HG03175 (cell line): ENCODE measurements around the gene KNDC1.
"Not testable (repeated sequence)": the region's sequence is repeated elsewhere in the genome, so short reads cannot be mapped to it uniquely, and the experiment has no call there.

ENCODE experiments used
- ATAC-seq: cut with Tn5 transposase; IDR thresholded peaks from one replicate; pipeline ENCODE4 v1.9.1; 2021; ENCODE audit warnings: mild to moderate bottlenecking, moderate library complexity; ENCODE audit not compliant: unreplicated experiment

KNDC1 gene

DNA sequence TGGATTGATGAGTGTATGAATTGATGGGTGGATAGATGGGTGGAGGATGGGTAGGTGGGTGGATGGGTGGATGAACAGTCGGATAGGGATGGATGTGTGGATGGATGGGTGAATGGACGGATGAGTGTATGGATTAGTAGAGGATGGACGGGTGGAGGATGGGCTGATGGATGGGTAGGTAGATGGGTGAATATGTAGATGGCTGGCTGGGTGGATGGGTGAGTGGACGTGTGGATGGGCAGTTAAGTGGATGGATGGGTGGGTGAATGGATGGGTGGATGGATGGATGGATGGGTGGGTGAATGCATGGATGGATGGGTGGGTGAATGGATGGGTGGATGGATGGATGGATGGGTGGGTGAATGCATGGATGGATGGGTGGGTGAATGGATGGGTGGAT is 15.6 kb downstream of the KNDC1 start:
- not testable (repeated sequence) for ATAC-seq

DNA sequence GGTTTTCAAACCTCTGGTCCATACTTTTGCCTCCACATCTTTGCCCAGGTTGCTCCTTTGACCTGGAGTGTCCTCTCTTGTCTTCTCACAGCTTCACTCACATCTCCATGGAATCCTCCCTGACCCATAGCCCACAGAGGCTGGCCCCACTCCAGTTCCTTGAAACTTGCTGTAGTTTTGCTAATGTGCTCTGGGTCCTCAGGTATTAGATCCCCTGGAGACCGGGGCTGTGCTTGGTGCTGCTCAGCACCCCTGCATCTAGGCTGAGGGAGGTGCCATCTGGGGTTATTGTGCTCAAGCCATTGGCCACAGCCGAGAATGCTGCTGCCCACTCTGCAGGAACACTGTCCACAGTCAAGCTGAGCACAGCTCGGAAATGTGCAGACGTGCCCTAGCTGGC is 16.5 kb downstream of the KNDC1 start:
- no peak for ATAC-seq

DNA sequence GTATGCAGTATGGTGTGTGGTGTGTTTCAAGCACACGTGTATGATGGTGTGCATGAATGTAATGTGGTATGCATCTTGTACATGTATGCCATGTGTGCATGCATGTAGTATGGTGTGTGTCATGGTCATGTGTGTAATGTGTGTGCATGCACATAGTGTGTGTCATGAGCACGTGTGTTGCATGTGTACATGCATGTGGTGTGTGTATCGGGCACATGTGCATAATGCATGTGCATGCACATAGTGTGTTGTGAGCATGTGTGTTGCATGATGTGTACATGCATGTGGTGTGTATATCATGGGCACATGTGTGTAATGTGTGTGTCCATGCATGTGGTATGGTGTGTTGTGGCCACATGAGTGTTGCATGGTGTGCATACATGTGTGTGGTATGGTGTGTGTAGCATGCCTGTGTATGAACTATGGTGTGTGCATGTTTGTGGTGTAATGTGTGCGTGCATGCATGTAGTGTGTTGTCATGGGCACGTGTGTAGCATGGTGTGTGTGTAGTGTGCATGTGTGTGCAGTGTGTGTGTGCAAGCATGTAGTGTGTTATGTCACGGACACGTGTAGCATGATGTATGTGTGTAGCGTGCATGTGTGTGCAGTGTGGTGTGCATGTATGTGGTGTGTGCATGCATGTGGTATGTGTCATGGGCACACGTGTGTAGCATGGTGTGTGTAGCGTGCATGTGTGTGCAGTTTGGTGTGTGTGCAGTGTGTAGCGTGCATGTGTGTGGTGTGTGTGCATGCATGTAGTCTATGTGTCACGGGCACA is 17.6 kb downstream of the KNDC1 start:
- ATAC-seq, result no peak

DNA sequence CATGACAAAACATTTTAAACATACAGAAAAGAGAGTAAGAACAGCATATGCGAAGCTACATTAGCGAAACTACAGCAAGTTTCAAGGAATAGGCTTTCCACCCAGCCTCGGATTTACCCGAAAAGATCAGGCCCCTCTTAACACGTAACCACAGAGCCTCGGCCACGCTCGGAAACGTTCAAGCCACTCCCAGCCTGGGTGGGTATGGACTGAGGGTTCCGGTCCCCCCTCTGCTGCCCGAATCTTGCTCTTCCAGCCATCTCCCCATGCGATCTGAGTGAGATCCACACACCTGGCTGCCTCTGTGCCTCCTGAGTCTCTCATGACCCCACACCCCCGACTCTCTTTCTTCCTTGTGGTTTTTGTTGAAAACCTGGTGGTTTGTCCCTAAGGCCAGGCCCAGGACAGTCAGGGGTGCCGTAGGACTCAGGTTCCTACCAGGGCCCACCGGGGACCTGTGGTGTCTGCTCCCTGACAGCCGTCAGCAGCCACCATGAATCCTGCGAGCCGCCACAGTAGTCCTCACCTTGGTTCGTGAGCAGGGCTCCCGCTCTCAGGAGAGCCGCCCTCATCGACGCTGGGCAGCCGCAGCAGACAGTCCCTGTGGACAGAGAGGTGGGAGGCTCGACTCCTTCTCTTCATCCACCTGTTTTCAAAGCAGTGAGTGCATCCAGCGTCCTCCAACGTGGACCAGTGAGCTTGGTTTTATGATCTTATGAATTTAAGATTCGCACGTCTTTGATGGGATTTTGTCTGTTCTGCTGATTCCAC is 18.5 kb downstream of the KNDC1 start:
- no peak for ATAC-seq

DNA sequence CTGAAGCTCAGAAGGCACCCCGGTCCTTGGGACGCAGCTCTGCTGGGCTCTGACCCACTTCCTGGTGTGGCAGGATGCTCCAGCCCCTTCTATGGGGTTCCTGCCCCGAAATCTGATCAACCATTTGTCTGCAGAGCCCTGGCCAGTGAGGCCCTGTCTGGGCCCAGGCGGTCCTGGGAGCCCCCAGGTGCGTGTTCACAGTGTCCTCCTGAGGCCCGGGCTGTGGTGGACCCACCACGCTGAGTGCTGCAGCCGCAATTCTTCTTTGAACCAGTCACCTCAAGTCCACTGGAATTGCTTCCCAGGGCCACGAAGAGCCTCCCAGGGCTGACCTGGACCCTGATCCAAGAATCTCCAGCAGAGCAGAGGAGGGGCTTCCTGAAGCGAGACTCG is 19.1 kb downstream of the KNDC1 start:
- ATAC-seq, result no peak

DNA sequence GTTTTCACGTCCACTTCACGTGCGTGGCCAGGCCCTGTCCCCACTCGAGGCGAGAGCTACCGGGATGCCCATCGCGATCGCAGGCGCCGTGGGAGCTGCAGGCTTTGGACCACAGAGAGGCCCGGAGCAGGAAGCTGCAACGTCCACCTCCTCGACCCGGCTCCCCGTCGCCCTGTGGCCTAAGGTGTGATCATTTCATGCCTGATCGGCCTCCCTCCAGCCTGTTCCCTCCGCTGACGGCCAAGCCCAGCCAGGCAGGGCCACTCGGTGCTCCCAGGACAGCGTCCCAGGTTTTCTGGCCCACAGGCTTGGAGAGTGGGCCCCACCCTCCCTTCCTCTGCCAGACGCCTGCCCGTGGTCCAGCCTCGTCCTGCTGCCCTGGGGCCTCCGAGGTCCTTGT is 19.6 kb downstream of the KNDC1 start:
- no peak for ATAC-seq

DNA sequence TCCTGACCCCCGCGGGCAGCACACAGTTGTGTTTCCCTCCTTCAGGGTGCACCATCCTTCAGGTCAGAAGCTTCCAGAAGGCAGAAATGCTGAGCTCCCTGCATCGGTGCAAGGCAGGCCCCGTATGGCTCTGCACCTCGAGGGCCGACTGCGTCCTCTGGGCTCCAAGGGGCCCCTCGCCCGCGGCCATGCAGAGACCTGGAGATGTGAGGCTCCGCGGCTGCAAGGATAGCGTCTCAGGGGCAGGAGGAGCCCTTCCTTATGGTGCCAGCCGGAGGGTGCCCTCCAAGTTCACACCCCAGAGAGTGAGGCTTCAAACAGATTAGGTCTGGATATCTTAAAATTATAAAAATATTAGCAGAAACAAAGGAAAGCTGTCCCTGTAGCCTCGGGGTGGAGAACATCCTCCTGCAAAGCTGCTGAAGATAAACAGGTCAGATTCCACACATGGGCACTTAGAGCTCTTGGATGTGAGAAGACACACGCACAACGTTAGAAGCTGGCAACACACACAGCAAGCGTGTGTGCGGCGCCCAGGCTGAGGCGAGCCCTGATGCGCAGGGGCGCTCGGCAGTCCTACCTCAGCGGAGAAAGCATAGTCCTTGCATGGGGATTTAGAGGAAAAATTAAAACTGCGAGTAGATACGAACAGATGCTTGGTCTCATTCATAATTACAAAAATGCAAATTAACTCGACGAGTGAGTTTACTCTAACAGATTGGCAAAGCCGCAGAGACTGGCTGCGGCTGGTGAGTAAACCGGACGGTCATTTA is 20.4 kb downstream of the KNDC1 start:
- ATAC-seq, result no peak

DNA sequence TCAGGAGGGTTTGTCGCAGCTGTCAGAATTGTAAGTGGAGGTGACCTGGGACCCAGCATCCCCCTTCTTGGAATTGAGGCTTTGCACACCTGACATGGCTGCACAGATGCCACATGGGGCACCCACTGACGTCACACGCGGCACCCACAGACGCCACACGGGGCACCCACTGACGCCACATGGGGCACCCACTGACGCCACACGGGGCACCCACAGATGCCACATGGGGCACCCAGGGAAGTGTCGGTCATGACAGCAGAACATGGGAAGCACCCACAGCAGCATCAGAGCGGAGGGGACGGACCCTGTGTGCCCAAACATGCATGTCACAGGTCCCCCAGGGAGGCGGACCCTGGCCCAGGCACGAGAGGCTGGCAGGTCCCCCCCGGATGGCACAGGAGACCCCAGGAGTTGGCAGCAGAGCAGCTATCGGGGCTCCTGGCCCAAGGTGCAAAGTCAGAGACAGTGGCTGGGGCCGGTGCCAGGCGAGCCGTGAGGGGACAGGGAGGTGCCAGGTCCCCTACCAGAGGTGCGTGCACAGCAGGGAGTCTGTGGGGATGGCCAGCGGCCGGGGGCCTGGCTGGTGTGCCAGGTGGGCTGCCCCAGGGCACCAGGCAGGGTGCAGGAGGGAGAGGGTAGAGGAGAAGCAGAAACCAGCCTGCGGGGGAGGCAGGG is 21.1 kb downstream of the KNDC1 start:
- no peak for ATAC-seq

DNA sequence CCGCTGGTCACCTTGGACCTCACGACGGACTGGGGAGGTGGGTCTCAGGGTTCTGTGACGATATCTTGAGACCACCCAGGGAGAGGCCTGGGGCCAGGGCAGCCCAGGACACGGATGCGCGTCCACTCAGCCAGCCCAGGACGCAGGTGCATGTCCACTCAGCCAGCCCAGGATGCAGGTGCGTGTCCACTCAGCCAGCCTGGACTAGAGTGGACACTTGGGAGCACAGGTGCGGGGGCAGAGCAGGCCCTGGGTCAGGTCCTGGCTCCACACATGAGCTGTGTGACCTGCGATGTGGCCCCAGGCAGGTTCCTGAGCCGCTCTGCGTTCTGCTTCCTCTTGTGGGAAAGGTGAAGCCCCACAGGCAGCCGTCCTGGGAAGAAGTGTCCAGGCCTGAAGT is 22.2 kb downstream of the KNDC1 start:
- ATAC-seq, result no peak

DNA sequence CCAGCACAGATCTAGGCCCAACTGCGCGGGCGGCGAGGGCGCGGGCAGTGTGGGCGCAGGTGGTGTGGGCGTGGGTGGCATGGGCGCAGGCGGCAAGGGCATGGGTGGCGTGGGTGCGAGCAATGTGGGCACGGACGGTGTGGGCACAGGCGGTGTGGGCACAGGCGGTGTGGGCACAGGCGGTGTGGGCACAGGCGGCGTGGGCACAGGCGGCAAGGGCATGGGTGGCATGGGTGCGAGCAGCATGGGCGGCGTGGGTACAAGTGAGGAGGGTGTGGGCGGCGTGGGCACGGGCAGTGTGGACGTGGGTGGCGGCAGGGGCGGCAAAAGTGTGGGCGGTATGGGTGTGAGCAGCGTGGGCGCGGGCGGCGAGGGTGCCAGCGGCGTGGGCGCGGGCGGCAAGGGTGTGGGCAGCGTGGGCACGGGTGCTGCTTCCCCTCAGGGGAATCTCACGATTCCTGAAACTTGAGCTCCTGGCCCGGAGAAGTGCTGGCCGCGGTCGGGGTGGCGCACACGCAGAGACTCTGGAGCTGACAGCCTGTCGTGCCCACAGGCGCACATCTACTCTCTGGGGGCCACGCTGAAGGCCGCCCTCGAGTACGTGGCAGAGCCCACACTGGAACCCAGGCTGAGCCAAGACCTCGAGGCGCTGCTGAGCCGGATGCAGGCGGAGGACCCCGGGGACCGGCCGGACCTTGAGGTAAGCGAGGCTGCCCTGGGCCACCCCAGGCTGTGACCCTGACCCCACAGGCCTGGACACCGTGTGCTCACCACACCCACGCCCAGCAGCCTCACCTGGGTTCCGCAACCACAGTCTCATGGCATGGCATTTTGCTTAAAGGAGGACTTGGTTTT is 23.0 kb downstream of the KNDC1 start:
- no peak for ATAC-seq

DNA sequence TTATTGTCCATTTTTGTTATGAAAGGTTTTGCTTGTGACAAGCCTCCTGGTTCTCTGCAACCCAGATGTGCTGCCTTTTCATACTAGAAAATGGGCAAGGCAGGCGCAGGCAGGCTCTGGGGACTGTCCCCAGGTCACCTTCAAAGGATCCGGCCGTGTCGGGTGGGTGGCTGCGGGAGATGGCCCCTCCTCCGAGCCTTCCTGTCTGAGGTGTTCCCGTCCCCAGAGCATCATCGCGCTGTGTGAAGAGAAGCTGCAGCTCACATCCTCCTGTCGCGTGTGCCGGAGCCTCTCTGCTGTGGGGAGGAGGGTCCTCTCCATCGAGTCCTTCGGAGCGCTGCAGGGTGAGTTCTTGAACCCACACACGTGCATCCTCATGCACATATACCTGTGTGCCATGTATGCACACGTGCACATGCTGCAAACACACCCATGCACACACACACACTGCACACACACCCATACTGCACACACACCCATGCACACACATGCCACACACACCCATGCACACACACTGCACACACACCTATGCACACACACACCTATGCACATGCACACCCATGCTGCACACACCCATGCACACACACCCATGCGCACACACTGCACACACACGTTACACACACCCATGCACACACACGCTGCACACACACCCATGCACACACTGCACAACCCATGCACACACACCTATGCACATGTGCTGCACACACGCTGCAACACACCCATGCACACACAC is 23.8 kb downstream of the KNDC1 start:
- no peak for ATAC-seq

DNA sequence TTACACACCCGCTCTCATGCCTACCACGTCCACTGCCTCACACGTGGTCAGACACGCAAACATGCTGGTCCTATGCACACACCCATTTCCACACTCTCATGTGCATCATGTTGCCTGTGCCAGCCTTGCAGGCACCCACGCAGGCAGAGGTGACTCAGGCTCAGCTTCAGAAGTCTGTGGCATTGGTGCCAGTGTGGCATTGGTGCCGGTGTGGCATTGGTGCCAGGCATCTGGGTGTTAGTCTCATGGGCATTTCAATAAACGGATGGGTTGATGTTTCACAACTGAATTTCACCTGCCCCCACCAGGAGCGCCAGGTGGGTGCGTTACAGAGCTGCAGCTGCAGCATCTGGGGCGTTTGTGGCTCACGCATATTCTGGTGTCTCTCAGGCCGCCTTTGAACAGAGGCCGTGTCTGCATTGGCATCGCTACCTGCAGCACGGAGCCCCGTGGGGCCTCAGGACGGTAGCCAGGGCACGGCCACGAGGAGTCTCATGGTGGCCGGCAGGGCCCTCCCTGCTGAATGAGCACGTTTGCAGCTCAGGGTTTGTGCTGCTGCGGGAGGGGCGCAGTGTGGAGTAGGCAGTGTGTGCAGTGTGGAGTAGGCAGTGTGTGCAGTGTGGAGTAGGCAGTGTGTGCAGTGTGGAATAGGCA is 24.7 kb downstream of the KNDC1 start:
- no peak for ATAC-seq

DNA sequence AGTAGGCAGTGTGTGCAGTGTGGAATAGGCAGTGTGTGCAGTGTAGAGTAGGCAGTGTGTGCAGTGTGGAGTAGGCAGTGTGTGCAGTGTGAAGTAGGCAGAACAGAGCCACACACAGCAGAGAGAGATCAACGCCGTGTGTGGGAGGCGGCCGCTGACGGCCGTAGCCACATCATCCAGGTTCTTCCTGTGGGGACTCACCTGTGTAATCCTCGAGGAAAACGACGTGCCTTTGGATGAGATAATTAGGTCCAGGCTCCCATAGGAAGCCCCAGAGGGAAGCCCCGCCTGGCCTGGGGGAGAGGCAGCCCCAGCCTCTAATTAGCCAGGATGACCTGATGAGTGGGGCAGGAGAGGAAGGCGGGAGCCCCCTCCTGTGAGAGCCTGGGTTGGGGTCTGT is 25.4 kb downstream of the KNDC1 start:
- ATAC-seq, result no peak

DNA sequence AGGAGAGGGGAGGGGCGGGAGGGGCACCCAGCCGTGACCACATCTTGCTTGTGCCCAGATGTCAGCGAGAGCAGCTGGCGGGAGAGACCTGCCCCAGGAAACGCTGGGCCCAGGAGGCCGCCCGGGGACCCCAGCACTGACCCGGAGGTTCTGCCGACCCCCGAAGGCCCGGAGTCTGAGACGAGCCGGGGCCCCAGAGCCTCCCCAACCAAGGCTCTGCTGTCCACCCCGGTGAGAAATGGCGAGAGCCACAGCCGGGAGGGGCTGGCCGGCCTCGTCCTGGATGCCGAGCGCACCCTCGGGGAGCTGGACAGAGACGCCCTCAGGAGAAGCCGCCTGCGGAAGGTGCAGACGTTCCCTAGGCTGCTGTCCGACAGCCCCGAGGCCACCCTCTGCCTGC is 25.9 kb downstream of the KNDC1 start:
- ATAC-seq, result no peak

DNA sequence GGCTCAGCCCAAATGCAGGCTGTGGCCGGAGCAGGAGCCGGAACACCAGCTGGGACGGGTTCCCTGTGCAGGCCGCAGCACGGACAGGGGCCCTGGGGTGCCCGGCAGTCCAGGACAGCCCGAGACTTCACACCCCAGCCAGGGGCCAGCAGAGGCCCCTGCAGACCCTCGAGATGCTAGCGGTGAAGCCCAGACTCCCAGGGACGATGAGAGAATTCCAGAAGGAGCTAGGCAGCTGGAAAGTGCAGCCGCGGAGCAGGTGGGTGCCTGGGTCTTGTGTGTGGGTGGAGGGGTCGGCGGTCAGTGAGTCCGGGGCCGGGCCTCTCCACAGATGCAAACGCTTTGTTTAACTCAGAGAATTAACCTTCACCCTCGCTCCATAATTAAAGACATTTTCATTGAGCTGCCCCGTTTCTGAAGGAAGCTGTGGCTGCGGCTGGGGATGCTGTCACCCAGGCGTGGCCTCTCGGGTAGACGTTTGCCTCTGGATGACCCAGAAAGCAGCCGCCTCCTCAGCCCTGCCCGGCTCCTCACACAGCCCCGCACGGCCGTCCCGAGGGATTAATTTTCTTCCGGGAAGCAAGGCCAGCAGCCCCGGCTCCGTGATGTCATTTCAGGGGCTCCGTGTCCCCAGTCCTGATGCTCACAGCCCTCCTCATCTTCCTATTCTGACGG is 26.5 kb downstream of the KNDC1 start:
- ATAC-seq, result no peak

DNA sequence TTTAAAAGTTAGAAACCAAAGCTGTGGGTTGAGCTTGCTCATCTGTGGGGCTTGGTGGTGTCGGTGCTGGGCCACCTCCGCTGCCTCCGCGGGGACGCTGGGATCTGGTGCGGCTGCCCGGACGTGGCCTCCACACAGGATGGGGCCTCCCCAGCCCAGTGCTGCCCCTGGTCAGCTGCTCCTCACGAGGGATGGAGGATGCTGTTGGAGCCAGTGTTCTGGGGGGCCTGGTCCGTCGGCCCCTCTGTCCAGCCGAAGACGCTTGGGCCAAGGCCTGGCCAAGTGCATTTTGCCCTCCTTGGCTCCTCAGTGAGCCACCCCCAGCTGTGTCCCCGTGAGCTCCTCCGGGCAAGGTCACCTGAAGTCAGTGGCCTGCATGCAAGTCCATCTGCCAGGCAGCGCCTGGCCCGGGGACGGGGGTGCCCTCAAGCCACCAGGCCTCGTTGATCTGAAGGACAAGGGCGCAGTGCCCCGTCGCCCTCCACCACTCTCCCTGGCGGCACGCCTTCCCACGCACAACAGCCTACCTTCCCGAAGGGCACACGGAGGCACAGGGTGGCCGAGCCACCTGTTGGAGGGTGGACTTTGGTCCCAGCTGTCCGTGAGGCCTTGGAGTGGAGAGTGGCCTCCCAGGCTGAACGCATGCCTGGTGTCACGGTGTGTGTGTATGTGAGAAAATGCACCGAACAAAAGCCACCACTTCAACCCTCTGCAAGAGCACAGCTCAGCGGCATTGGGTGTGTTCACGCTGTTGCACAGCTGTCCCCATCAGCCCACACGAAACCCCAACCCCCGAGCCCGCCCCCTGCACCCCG is 27.3 kb downstream of the KNDC1 start:
- no peak for ATAC-seq

DNA sequence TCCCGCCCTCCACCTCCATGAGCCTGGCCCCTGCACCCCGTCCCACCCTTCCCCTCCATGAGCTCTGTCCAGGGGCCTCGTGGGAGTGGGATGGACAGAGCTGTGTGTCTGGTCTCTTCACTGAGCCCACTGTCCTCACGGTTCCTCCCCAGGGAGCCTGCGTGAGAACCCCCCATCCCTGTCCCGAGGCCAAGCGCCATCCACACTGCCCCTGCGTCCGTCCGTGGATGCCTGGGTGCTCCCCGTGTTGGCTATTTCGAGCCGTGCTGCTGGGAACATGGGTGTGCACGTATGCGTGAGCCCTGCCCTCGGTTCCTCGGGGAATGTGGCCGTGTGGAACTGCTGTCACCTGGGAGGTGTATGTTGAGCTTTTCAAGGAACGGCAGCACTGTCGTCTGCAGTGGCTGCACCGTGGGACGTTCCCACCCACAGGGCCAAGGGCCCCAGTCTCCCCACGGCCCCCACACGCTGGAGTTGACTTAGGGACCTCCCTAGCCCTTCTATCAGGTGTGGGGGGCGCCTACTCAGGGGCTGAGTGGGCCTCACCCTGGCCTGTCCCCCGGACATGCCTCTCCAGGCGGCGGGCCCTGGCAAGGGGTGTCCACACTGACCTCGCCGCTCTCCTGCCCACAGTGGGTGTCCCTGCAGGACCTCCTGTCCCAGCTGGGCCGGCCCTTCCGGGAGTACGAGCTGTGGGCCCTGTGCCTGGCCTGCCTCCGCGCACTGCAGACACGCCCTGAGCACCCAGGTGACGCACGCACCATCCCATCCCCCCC is 28.1 kb downstream of the KNDC1 start:
- ATAC-seq, result no peak
